ENCODE data around the gene CDH23. TPM values are rescaled to one million over a fixed set of nuclear protein-coding genes. Genes with fewer than 3 reads are reported as not detected.
A peak's percentile ranks its signal among the peaks of the same experiment; 100 is the strongest.

CDH23 gene
- total RNA-seq, 2 donors from 2014 or later = 1.1 to 2.8 TPM

GRCh38 chr10:71761105-71761511 lies 364.4 kb downstream of the CDH23 start:
- peaks cover 74% of the 10 kb centered on the region for H3K4me1 Mint-ChIP-seq (ENCODE audit: low read depth)
- peak overlapping the region; percentile 38 for H3K27ac Mint-ChIP-seq
- peak in 1 of 2 donors; percentile 70 for DNase-seq
- no peaks in the 10 kb centered on the region for H3K27me3 Mint-ChIP-seq (ENCODE audit: low read depth)
- H3K9me3 Mint-ChIP-seq = no peaks in the 10 kb centered on the region
- ATAC-seq (replicated peaks in 1 of 2) = peak; percentile 81 to 82
- H3K36me3 Mint-ChIP-seq (ENCODE audit: insufficient read depth in 2 of 2) = peaks cover 3 to 10% of the 10 kb centered on the region in 2 donors
- H3K4me3 Mint-ChIP-seq = no peak overlapping the region

DNA sequence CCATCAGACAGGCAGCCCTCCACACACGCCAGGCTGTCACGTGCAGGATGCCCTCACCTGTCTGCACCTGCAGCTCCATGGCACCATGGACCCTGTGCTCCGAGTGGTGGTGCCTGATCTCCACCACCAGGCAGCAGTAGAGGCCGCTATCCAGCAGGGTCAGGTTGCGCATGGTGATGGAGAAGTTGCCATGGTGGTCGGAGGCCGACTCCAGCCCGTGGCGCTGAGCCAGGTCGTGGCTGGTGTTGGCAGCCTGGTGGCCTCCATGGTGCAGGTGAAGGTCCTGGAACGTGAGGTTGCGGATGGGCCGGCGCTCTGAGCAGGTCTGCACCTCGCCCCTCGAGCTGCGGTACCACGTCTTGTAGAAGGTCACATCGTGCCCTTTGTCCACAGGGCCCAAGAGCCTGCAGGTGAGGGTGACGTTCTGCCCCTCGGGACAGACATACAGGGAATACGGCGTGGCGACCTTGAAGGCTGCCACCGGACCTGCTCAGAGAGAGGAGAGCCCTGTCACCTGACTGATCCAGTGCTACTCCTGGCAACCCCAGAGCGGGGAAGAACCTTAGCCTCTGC lies 364.9 kb downstream of the CDH23 start:
- ATAC-seq (replicated peaks in 1 of 2) = no peak

DNA sequence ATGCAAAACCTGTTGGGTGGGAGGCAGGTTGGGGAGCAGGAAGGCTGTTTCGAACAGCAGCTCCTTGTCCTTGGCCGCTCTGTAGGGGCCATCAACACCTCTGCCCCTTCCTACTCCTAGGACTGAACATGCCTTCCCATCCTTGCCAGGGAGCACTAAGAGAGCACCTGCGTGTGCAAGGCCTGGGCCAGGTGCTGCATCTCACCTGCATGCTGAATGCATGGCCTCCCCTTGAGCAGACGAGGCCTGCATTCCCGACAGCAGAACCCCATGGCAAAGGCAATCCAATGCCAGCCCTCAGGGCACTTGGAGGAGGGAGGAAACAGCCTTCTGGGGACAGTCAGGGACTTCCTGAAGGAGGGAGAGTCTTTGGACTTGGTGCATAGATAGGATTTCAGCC lies 365.6 kb downstream of the CDH23 start:
- peaks cover 3 to 13% of the 10 kb centered on the region in 2 donors for H3K36me3 Mint-ChIP-seq (ENCODE audit: insufficient read depth in 2 of 2)
- H3K27ac Mint-ChIP-seq = no peak overlapping the region
- no peaks in the 10 kb centered on the region for H3K9me3 Mint-ChIP-seq
- no peaks in the 10 kb centered on the region for H3K27me3 Mint-ChIP-seq (ENCODE audit: low read depth)
- ATAC-seq (replicated peaks in 1 of 2) (no peak), DNase-seq (no peak)
- H3K4me3 Mint-ChIP-seq = no peak overlapping the region
- H3K4me1 Mint-ChIP-seq (ENCODE audit: low read depth) = peaks cover 74% of the 10 kb centered on the region

More for the DNA sequence above, 364.9 kb downstream of the CDH23 start:
- Mint-ChIP-seq H3K4me1 (ENCODE audit: low read depth) (peaks cover 74% of the 10 kb centered on the region), H3K4me3 (no peak overlapping the region), H3K36me3 (ENCODE audit: insufficient read depth in 2 of 2) (peaks cover 3 to 10% of the 10 kb centered on the region in 2 donors), H3K27me3 (ENCODE audit: low read depth) (no peaks in the 10 kb centered on the region), H3K9me3 (no peaks in the 10 kb centered on the region), H3K27ac (no peak overlapping the region)
- no peak for DNase-seq

GRCh38 chr10:71763352-71764127 lies 366.8 kb downstream of the CDH23 start:
- Mint-ChIP-seq H3K36me3 (ENCODE audit: insufficient read depth in 2 of 2) (peaks cover 3 to 15% of the 10 kb centered on the region in 2 donors), H3K27me3 (ENCODE audit: low read depth) (no peaks in the 10 kb centered on the region), H3K27ac (peak overlapping the region; percentile 87), H3K4me3 (peak overlapping the region in 1 of 2 donors; percentile 12), H3K4me1 (ENCODE audit: low read depth) (peaks cover 74% of the 10 kb centered on the region), H3K9me3 (no peaks in the 10 kb centered on the region)
- no peak for DNase-seq
- no peak for ATAC-seq (replicated peaks in 1 of 2)

- peaks cover 3 to 13% of the 10 kb centered on the region in 2 donors for H3K36me3 Mint-ChIP-seq (ENCODE audit: insufficient read depth in 2 of 2)
- ATAC-seq (replicated peaks in 1 of 2) (no peak), DNase-seq (no peak)
- peak overlapping the region in 1 of 2 donors; percentile 23 for H3K4me3 Mint-ChIP-seq
- peak overlapping the region; percentile 54 for H3K27ac Mint-ChIP-seq
- H3K27me3 Mint-ChIP-seq (ENCODE audit: low read depth) = no peaks in the 10 kb centered on the region
- H3K4me1 Mint-ChIP-seq (ENCODE audit: low read depth) = peaks cover 80% of the 10 kb centered on the region
- no peaks in the 10 kb centered on the region for H3K9me3 Mint-ChIP-seq
Measured at GRCh38 chr10:71765176-71765904, 368.6 kb downstream of the CDH23 start.

DNA sequence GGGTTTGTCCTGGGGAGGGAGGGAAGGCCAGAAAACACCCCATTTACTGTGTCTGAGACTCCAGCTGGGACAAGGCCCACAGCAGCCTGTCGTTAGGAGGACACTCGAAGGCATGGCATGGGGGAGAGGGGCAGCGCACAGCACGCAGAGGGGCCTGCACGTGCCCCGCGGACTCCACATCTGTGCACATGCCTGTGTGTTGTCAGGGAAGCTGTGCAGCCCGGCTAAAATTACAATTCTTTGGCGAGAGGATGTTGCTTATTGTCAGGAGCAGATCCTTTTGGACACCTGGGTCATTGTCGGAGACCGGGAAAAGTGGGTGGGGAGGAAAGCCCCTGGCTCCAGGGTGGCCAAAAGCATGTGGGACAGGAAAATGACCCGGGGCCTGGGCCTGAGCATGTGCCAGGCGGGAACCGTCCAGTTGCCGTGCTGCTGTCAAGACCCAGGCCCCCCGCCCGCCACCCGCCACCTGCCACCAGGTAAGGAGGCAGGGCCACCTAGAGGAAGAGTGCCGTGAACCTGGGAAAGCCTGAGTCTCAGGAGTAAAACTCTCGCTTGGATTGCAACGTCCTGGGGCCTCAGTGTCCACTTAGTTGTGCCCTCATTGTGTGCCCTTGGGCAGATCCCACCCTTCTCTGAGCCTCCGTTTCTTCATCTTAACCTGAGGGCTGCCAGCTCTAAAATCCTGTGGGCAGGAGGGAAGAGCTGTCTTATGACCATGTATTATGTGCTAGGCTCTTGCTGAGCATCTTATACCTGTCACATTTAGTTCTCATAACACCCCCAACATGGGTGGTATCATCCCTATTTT lies 369.4 kb downstream of the CDH23 start:
- no peaks in the 10 kb centered on the region for H3K9me3 Mint-ChIP-seq
- peak overlapping the region; percentile 54 for H3K27ac Mint-ChIP-seq
- H3K36me3 Mint-ChIP-seq (ENCODE audit: insufficient read depth in 2 of 2) = peaks cover 1 to 11% of the 10 kb centered on the region in 2 donors
- peaks cover 80% of the 10 kb centered on the region for H3K4me1 Mint-ChIP-seq (ENCODE audit: low read depth)
- no peaks in the 10 kb centered on the region for H3K27me3 Mint-ChIP-seq (ENCODE audit: low read depth)
- DNase-seq = no peak
- peak overlapping the region in 1 of 2 donors; percentile 74 for H3K4me3 Mint-ChIP-seq
- ATAC-seq (replicated peaks in 1 of 2) = no peak

GRCh38 chr10:71766717-71767419 lies 370.1 kb downstream of the CDH23 start:
- peaks cover 0 to 9% of the 10 kb centered on the region in 2 donors for H3K36me3 Mint-ChIP-seq (ENCODE audit: insufficient read depth in 2 of 2)
- H3K27ac Mint-ChIP-seq = peak overlapping the region; percentile 51
- H3K9me3 Mint-ChIP-seq = no peaks in the 10 kb centered on the region
- no peak for ATAC-seq (replicated peaks in 1 of 2)
- H3K4me3 Mint-ChIP-seq = peak overlapping the region; percentile 57 to 74
- no peak for DNase-seq
- no peaks in the 10 kb centered on the region for H3K27me3 Mint-ChIP-seq (ENCODE audit: low read depth)
- H3K4me1 Mint-ChIP-seq (ENCODE audit: low read depth) = peaks cover 80% of the 10 kb centered on the region

DNA sequence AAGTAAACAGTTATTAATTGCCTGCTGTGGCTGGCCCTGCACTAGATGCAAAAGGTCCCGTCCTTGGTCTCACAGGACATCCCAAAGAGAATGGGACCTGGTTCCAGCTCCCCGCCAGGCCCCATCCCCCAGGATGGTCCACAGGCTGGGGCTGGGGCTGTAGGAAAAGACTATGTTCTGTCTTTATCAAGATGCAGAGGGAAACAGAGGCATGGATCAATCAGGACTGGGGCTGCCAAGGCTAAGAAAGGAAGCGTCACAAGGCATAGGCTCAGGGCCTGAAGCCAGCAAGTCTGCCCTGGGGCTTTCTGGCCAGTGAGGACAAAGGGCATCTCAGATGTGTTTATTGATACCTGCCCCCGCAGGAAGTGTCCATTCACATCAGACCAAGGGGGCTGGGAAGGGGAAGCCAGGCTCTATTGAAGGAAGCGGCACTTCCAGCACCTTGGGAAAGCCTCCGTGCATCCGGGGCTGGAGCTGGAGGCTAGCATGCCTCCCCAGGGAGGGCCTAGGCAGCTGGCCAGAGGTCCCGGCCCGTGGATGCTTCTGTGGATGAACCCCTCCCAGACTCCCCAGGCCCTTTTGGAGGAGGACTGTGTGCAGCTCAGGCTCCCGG lies 370.8 kb downstream of the CDH23 start:
- H3K36me3 Mint-ChIP-seq (ENCODE audit: insufficient read depth in 2 of 2) = peaks cover 0 to 9% of the 10 kb centered on the region in 2 donors
- ATAC-seq (replicated peaks in 1 of 2) = no peak
- peak overlapping the region; percentile 69 to 81 for H3K4me3 Mint-ChIP-seq

DNA sequence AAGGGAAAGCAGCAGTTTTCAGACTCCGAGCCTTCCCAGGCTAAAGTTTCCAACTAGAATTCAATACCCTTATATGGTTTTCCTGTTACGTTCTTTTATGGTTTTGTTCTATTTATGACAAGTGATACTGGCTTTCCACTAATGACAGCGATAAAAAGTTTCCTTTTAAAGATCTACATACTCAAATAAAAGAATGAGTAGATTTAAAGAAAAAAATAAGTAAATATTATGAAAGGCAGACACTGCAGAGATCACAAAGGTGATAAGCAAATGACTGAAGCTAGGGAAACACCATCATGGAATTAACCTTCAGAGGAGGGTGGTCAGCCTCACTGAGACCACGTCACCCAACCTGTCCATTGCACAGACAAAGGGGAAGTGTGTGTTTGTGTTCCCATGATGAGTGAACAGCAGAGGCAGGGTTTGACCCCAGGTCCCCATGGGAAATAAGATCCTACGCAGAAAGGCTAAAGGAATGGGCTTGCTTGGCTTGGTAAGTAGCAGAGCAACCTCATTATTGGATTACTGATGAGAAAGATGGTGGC lies 372.6 kb downstream of the CDH23 start:
- H3K4me3 Mint-ChIP-seq = peak overlapping the region; percentile 69 to 87
- peaks cover 83% of the 10 kb centered on the region for H3K4me1 Mint-ChIP-seq (ENCODE audit: low read depth)
- ATAC-seq (replicated peaks in 1 of 2) (peak in 1 of 2 donors; percentile 12), DNase-seq (no peak)
- H3K27me3 Mint-ChIP-seq (ENCODE audit: low read depth) = no peaks in the 10 kb centered on the region
- H3K36me3 Mint-ChIP-seq (ENCODE audit: insufficient read depth in 2 of 2) = peaks cover 0 to 6% of the 10 kb centered on the region in 2 donors
- peak overlapping the region; percentile 93 for H3K27ac Mint-ChIP-seq
- H3K9me3 Mint-ChIP-seq = no peaks in the 10 kb centered on the region

More for the DNA sequence above, 370.8 kb downstream of the CDH23 start:
- Mint-ChIP-seq H3K27ac (peak overlapping the region; percentile 91), H3K27me3 (ENCODE audit: low read depth) (no peaks in the 10 kb centered on the region), H3K4me1 (ENCODE audit: low read depth) (peaks cover 83% of the 10 kb centered on the region), H3K9me3 (no peaks in the 10 kb centered on the region)
- no peak for DNase-seq

DNA sequence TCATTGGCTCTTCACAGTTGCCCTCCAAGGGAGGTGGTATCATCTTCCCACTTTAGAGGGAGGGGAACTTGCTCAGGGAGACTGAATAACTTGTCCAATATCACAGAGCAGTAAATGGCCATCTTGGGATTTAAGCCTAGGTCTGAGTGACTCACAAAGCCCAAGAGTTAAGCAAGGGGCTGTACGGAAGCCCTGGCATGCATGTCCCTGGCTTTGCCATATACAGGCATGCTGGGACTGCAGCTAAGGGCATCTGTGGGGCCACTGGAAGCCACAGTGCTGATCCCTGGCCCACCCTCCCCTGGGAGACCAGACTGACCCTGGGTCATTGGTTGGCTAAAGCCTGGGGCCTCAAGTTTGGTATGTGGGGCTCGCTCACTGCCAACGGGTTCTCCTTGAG lies 373.5 kb downstream of the CDH23 start:
- H3K4me3 Mint-ChIP-seq = peak overlapping the region; percentile 87 to 95
- peak overlapping the region; percentile 93 for H3K27ac Mint-ChIP-seq
- H3K27me3 Mint-ChIP-seq (ENCODE audit: low read depth) = no peaks in the 10 kb centered on the region
- ATAC-seq (replicated peaks in 1 of 2) (no peak), DNase-seq (no peak)
- H3K9me3 Mint-ChIP-seq = no peaks in the 10 kb centered on the region
- H3K36me3 Mint-ChIP-seq (ENCODE audit: insufficient read depth in 2 of 2) = peaks cover 0 to 6% of the 10 kb centered on the region in 2 donors
- H3K4me1 Mint-ChIP-seq (ENCODE audit: low read depth) = peaks cover 88% of the 10 kb centered on the region

DNA sequence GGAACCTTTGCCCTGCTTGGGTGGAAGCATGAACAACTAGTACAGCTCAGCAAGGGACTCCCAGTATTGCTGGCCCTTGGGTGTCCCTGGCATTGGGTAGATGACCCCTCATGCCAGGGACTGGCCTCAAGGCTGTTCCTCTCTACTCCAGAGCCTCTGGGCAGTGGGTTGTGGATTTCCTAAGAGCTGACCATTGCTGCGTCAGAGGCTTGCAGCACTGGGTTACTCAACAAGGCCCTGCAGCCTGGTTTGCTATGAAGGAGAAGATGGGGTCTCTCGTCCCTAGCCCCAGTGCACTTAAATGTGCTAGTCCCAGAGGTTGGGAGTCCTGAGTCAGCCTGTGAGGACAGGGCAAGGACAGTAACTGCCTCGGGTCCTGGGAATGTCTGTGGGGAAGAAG lies 374.1 kb downstream of the CDH23 start:
- Mint-ChIP-seq H3K27ac (peak overlapping the region; percentile 81), H3K36me3 (ENCODE audit: insufficient read depth in 2 of 2) (peaks cover 0 to 6% of the 10 kb centered on the region in 2 donors), H3K4me3 (peak overlapping the region; percentile 82 to 95), H3K9me3 (no peaks in the 10 kb centered on the region), H3K4me1 (ENCODE audit: low read depth) (peaks cover 88% of the 10 kb centered on the region), H3K27me3 (ENCODE audit: low read depth) (no peaks in the 10 kb centered on the region)
- no peak for DNase-seq
- ATAC-seq (replicated peaks in 1 of 2) = no peak

Measured in activated T-cell treated with anti-CD3 and anti-CD28 coated beads, Interleukin-2, amount 50 U/mL, for 72 hours (primary cell).